ENCODE data around the gene SSTR3. TPM values are rescaled to one million over a fixed set of nuclear protein-coding genes. Genes with fewer than 3 reads are reported as not detected.

Gene SSTR3
- total RNA-seq: not detected

GRCh38 chr22:37212174-37212906, at the start of gene SSTR3:
Gene SSTR3 (minus strand): TSS chr22:37212477. CDS start chr22:37207803, 4,674 bp downstream.
- no peak within 1 kb of the TSS for H3K4me3 ChIP-seq
- intact Hi-C loops (cut with DNase I): no loop called here
- WGBS: 27% methylated on average over 17 of the region's 23 CpGs

GRCh38 chr22:37260901-37261336, 48.6 kb upstream of the SSTR3 start:
- Histone ChIP-seq H3K4me1 (peaks cover 0 to 11% (median 0%) of the 10 kb centered on the region in 4 donors), H3K36me3 (no peaks in the 10 kb centered on the region), H3K27me3 (peaks cover 0 to 94% (median 11%) of the 10 kb centered on the region in 4 donors), H3K4me3 (no peak overlapping the region), H3K27ac (replicated peaks in 1 of 4) (no peak overlapping the region), H3K9me3 (peaks cover 0 to 20% (median 15%) of the 10 kb centered on the region in 4 donors)
- DNase-seq (ENCODE audit: extremely low spot score): no peak
- TF ChIP-seq POLR2AphosphoS5 (IDR thresholded peaks at IDR 0.05) (peak in 1 of 2 donors; percentile 14), EP300 (IDR thresholded peaks at IDR 0.05) (no peak)
- TF ChIP-seq, protein P1, sequence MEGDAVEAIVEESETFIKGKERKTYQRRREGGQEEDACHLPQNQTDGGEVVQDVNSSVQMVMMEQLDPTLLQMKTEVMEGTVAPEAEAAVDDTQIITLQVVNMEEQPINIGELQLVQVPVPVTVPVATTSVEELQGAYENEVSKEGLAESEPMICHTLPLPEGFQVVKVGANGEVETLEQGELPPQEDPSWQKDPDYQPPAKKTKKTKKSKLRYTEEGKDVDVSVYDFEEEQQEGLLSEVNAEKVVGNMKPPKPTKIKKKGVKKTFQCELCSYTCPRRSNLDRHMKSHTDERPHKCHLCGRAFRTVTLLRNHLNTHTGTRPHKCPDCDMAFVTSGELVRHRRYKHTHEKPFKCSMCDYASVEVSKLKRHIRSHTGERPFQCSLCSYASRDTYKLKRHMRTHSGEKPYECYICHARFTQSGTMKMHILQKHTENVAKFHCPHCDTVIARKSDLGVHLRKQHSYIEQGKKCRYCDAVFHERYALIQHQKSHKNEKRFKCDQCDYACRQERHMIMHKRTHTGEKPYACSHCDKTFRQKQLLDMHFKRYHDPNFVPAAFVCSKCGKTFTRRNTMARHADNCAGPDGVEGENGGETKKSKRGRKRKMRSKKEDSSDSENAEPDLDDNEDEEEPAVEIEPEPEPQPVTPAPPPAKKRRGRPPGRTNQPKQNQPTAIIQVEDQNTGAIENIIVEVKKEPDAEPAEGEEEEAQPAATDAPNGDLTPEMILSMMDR (IDR thresholded peaks at IDR 0.05): peak; percentile 65 to 91 (median 69)
- intact Hi-C loops (cut with DNase I): no loop called here
- 22% methylated on average over 14 of the region's 14 CpGs for WGBS

More at GRCh38 chr22:37212174-37212906, at the start of gene SSTR3:
- Histone ChIP-seq H3K36me3 (no peaks in the 10 kb centered on the region), H3K27me3 (peaks cover 0 to 46% (median 3%) of the 10 kb centered on the region in 4 donors), H3K27ac (replicated peaks in 1 of 4) (no peak within 1 kb of the TSS), H3K9me3 (no peaks in the 10 kb centered on the region), H3K4me1 (peaks cover 0 to 8% (median 3%) of the 10 kb centered on the region in 4 donors)
- TF ChIP-seq POLR2AphosphoS5 (IDR thresholded peaks at IDR 0.05) (no peak), POLR2A (IDR thresholded peaks at IDR 0.05; ENCODE audit: low read depth) (no peak), EP300 (IDR thresholded peaks at IDR 0.05) (no peak)
- TF ChIP-seq, protein P1 (IDR thresholded peaks at IDR 0.05): no peak
- DNase-seq (ENCODE audit: extremely low spot score): no peak

DNA sequence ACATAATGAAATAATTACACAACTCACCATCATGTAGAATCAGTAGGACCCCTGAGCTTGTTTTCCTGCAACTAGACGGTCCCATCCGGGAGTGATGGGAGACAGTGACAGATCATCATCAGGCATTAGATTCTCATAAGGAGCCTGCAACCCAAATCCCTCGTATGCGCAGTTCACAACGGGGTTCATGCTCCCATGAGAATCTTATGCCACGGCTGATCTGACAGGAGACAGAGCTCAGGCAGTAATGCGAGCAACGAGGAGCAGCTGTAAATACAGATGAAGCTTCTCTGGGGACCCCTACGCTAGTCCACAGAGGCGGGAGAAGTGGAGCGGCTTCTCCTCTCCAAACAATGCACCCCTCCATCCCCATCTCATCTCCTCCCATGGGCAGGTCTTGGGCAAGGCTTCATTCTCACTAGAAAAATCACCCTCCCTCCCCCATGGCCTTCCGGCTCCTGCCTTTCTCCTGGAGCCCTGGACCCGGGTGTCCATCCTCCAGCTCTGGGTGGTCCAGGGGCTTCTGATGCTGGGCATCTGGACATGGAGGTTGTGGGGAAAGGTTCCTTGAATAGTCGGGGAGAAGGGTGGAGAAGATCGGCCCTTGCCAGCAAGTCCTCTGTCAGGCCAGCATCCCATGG, 48.0 kb upstream of the SSTR3 start:
- no peak for DNase-seq (ENCODE audit: extremely low spot score)
- peaks cover 0 to 19% (median 15%) of the 10 kb centered on the region in 4 donors for H3K9me3 ChIP-seq
- TF ChIP-seq POLR2A (IDR thresholded peaks at IDR 0.05; ENCODE audit: low read depth): no peak
- TF ChIP-seq, protein P1 (IDR thresholded peaks at IDR 0.05): no peak
- no peak for TF ChIP-seq EP300 (IDR thresholded peaks at IDR 0.05)
- no peak for TF ChIP-seq POLR2AphosphoS5 (IDR thresholded peaks at IDR 0.05)
- H3K4me1 ChIP-seq: peaks cover 0 to 11% (median 0%) of the 10 kb centered on the region in 4 donors
- H3K27ac ChIP-seq (replicated peaks in 1 of 4): no peak overlapping the region
- intact Hi-C loops (cut with DNase I): no loop called here
- H3K27me3 ChIP-seq: peaks cover 0 to 95% (median 13%) of the 10 kb centered on the region in 4 donors
- H3K36me3 ChIP-seq: no peaks in the 10 kb centered on the region
- 26% methylated on average over 13 of the region's 15 CpGs for WGBS
- no peak overlapping the region for H3K4me3 ChIP-seq

DNA sequence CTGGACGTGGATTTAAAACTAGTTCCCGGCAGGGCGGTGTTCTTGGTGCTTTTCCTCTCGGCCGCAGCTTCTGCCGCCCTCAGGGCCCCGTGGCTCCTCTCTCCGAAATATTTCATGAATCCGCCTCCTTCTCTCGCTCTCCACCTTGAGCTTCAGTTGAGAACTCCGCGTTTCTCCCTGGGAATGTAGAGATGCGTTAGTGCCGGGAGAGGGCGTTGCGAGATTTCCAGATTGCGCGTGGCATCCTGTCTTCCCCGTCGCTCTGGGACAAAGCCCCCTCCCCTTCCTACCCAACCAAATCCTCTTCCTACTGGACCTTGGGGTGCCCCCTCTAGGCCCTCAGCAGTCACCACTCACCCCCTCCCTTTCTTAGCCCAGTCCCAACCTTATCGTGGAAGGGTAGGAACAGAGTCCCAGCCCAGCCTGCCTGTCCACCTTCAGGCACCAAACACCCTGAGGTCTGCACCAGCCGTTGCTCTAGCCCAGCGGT, 47.3 kb upstream of the SSTR3 start:
- H3K36me3 ChIP-seq: no peaks in the 10 kb centered on the region
- peaks cover 0 to 95% (median 13%) of the 10 kb centered on the region in 4 donors for H3K27me3 ChIP-seq
- no peak overlapping the region for H3K4me3 ChIP-seq
- TF ChIP-seq EP300 (IDR thresholded peaks at IDR 0.05): no peak
- TF ChIP-seq, protein P1 (IDR thresholded peaks at IDR 0.05): peak in 1 of 3 experiments; percentile 24
- no peak for DNase-seq (ENCODE audit: extremely low spot score)
- H3K27ac ChIP-seq (replicated peaks in 1 of 4): no peak overlapping the region
- WGBS: 10% methylated on average over 23 of the region's 23 CpGs
- intact Hi-C loops (cut with DNase I): no loop called here
- H3K4me1 ChIP-seq: peaks cover 0 to 11% (median 0%) of the 10 kb centered on the region in 4 donors
- H3K9me3 ChIP-seq: peaks cover 0 to 13% (median 12%) of the 10 kb centered on the region in 4 donors
